Stimulated activated CD4-positive, alpha-beta T cell treated with anti-CD3 and anti-CD28 coated beads, Interleukin-12 subunit alpha, Interleukin-12 subunit beta, amount 100 ng/mL, for 4 hours (primary cell): ENCODE results near the gene SASH1.

Source experiments
- DNase-seq: peaks from one replicate; pipeline ENCODE4 v3.0.0-alpha.2; 2020

Gene SASH1

GRCh38 chr6:148413321-148414091, 70.9 kb downstream of the SASH1 start:
- no peak for DNase-seq

- no peak for DNase-seq
Observed at GRCh38 chr6:148414092-148414489, 71.5 kb downstream of the SASH1 start.

- no peak for DNase-seq
Observed at GRCh38 chr6:148414836-148415235, 72.2 kb downstream of the SASH1 start.

GRCh38 chr6:148415511-148416260, 73.0 kb downstream of the SASH1 start:
- DNase-seq, result no peak

GRCh38 chr6:148416330-148416965, 73.8 kb downstream of the SASH1 start:
- no peak for DNase-seq

GRCh38 chr6:148417045-148417444, 74.4 kb downstream of the SASH1 start:
- DNase-seq, result no peak

- DNase-seq, result no peak
Observed at GRCh38 chr6:148419430-148419829, 76.8 kb downstream of the SASH1 start.

- DNase-seq, result no peak
Observed at GRCh38 chr6:148422085-148422484, 79.4 kb downstream of the SASH1 start.

- DNase-seq, result no peak
Observed at GRCh38 chr6:148423133-148423532, 80.5 kb downstream of the SASH1 start.

GRCh38 chr6:148423601-148424270, 81.1 kb downstream of the SASH1 start:
- no peak for DNase-seq

- no peak for DNase-seq
Observed at GRCh38 chr6:148425443-148425842, 82.8 kb downstream of the SASH1 start.

GRCh38 chr6:148426317-148426977, 83.8 kb downstream of the SASH1 start:
- DNase-seq, result no peak

GRCh38 chr6:148427333-148427732, 84.7 kb downstream of the SASH1 start:
- no peak for DNase-seq

GRCh38 chr6:148429423-148429822, 86.8 kb downstream of the SASH1 start:
- no peak for DNase-seq

- DNase-seq, result no peak
Observed at GRCh38 chr6:148430897-148431296, 88.3 kb downstream of the SASH1 start.

GRCh38 chr6:148431413-148431812, 88.8 kb downstream of the SASH1 start:
- no peak for DNase-seq

GRCh38 chr6:148431840-148432239, 89.2 kb downstream of the SASH1 start:
- no peak for DNase-seq

GRCh38 chr6:148432462-148433195, 90.0 kb downstream of the SASH1 start:
- no peak for DNase-seq

- no peak for DNase-seq
Observed at GRCh38 chr6:148435386-148435785, 92.7 kb downstream of the SASH1 start.

GRCh38 chr6:148436466-148436865, 93.8 kb downstream of the SASH1 start:
- no peak for DNase-seq

GRCh38 chr6:148438632-148439031, 96.0 kb downstream of the SASH1 start:
- DNase-seq, result no peak

- DNase-seq, result no peak
Observed at GRCh38 chr6:148440016-148440415, 97.4 kb downstream of the SASH1 start.
